ENCODE measurements around the gene C12orf57.

Gene C12orf57

DNA sequence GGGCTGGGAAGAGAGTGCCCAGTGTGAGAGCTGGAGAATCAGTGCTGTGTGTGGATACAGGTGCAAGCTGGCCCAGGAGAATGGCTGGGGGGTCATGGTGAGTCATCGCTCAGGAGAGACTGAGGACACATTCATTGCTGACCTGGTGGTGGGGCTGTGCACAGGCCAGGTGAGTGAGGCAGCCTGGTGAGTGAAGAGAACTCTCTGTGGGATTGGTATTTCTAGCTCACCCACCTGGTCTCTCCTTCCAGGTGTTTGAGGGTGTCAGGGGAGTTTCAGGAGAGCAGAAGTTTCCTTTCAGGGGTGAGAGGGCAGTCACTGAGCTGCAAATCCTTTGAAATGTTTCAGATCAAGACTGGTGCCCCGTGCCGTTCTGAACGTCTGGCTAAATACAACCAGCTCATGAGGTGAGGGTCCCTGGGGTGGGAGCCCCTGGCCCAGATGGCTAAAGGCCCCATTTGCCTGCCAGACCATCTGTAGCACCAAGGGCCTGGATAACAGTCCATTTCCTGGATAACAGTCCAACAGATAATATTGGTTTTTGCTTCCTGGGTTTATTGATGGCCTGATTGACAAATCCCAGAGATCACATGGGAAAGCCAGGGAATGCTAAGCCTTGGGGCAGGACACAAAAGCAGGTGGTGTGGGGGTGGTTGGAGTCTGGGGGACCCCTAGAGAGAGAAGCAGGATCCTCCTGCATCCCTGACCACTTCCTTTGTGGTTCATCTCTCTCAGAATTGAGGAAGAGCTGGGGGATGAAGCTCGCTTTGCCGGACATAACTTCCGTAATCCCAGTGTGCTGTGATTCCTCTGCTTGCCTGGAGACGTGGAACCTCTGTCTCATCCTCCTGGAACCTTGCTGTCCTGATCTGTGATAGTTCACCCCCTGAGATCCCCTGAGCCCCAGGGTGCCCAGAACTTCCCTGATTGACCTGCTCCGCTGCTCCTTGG lies 21.6 kb upstream of the C12orf57 start:
- Histone ChIP-seq H3K9me2 (ENCODE audit: low read depth, low read length) (no peaks in the 10 kb centered on the region), H2AFZ (ENCODE audit: low read length) (no peak overlapping the region), H3K27ac (ENCODE audit: low read depth, low read length, poor library complexity, severe bottlenecking) (no peak overlapping the region), H3K9ac (ENCODE audit: low read length) (no peak overlapping the region), H3K9me3 (ENCODE audit: low read length) (no peaks in the 10 kb centered on the region), H3K27me3 (ENCODE audit: insufficient read depth, low read length) (peaks cover 14% of the 10 kb centered on the region; the same call in 1 of the 2 replicates), H3K4me1 (ENCODE audit: insufficient read depth, low read length, severe bottlenecking) (peaks cover 11% of the 10 kb centered on the region), H3K36me3 (ENCODE audit: insufficient read depth, low read length) (no peaks in the 10 kb centered on the region), H3K4me2 (ENCODE audit: low read length) (0 out of 2 replicates have a peak overlapping the region, but pooled peaks have one; percentile 20), H3K79me2 (ENCODE audit: insufficient read depth, low read length) (no peaks in the 10 kb centered on the region), H4K20me1 (ENCODE audit: insufficient read depth, low read length) (no peaks in the 10 kb centered on the region), H3K4me3 (ENCODE audit: low read depth, low read length, poor library complexity, severe bottlenecking) (no peak overlapping the region), H3F3A (ENCODE audit: insufficient read depth, low read length) (no peaks in the 10 kb centered on the region)
- TF ChIP-seq, protein P1, sequence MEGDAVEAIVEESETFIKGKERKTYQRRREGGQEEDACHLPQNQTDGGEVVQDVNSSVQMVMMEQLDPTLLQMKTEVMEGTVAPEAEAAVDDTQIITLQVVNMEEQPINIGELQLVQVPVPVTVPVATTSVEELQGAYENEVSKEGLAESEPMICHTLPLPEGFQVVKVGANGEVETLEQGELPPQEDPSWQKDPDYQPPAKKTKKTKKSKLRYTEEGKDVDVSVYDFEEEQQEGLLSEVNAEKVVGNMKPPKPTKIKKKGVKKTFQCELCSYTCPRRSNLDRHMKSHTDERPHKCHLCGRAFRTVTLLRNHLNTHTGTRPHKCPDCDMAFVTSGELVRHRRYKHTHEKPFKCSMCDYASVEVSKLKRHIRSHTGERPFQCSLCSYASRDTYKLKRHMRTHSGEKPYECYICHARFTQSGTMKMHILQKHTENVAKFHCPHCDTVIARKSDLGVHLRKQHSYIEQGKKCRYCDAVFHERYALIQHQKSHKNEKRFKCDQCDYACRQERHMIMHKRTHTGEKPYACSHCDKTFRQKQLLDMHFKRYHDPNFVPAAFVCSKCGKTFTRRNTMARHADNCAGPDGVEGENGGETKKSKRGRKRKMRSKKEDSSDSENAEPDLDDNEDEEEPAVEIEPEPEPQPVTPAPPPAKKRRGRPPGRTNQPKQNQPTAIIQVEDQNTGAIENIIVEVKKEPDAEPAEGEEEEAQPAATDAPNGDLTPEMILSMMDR (IDR thresholded peaks at IDR 0.05; ENCODE audit: low read length), result no peak; the same call in 1 of the 2 replicates
- TF ChIP-seq EZH2 (IDR thresholded peaks at IDR 0.05; ENCODE audit: borderline replicate concordance, low read length), result no peak

- Histone ChIP-seq H3K9me2 (ENCODE audit: low read depth, low read length) (no peaks in the 10 kb centered on the region), H3K36me3 (ENCODE audit: insufficient read depth, low read length) (no peaks in the 10 kb centered on the region), H3K4me1 (ENCODE audit: insufficient read depth, low read length, severe bottlenecking) (peaks cover 15% of the 10 kb centered on the region), H3K27me3 (ENCODE audit: insufficient read depth, low read length) (peaks cover 15% of the 10 kb centered on the region; the same call in 1 of the 2 replicates), H2AFZ (ENCODE audit: low read length) (no peak overlapping the region), H3K27ac (ENCODE audit: low read depth, low read length, poor library complexity, severe bottlenecking) (no peak overlapping the region), H4K20me1 (ENCODE audit: insufficient read depth, low read length) (no peaks in the 10 kb centered on the region), H3F3A (ENCODE audit: insufficient read depth, low read length) (no peaks in the 10 kb centered on the region), H3K4me3 (ENCODE audit: low read depth, low read length, poor library complexity, severe bottlenecking) (no peak overlapping the region), H3K4me2 (ENCODE audit: low read length) (0 out of 2 replicates have a peak overlapping the region, but pooled peaks have one; percentile 20), H3K9ac (ENCODE audit: low read length) (no peak overlapping the region), H3K9me3 (ENCODE audit: low read length) (no peaks in the 10 kb centered on the region), H3K79me2 (ENCODE audit: insufficient read depth, low read length) (no peaks in the 10 kb centered on the region)
- no peak for TF ChIP-seq EZH2 (IDR thresholded peaks at IDR 0.05; ENCODE audit: borderline replicate concordance, low read length)
- TF ChIP-seq, protein P1 (IDR thresholded peaks at IDR 0.05; ENCODE audit: low read length), result no peak
Measured at GRCh38 chr12:6923003-6923732, 20.7 kb upstream of the C12orf57 start.

DNA sequence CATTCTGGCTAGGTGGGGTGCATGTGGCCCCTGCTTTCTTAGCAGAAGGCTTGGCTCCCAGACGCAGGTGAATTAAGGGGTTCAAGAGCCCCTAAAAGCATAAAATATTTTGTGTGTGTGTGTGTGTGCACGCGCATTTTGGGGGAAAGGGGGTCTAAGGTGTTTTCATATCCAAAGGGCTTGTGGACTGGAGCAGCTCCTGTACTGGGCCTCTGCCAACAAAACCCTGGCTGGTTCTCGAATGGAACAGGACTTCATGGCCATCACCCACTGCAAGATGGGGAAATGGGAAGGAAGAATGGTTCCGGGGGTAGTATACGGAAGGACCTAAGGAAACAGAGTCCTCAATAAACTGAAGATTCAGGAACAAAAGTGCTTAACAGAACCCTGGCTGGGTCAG lies 20.0 kb upstream of the C12orf57 start:
- Histone ChIP-seq H3K4me2 (ENCODE audit: low read length) (no peak overlapping the region), H2AFZ (ENCODE audit: low read length) (no peak overlapping the region)

More for the DNA sequence above, 20.0 kb upstream of the C12orf57 start:
- TF ChIP-seq EZH2 (IDR thresholded peaks at IDR 0.05; ENCODE audit: borderline replicate concordance, low read length), result no peak
- TF ChIP-seq, protein P1 (IDR thresholded peaks at IDR 0.05; ENCODE audit: low read length), result no peak
- Histone ChIP-seq H4K20me1 (ENCODE audit: insufficient read depth, low read length) (no peaks in the 10 kb centered on the region), H3K4me3 (ENCODE audit: low read depth, low read length, poor library complexity, severe bottlenecking) (no peak overlapping the region), H3K9ac (ENCODE audit: low read length) (no peak overlapping the region), H3F3A (ENCODE audit: insufficient read depth, low read length) (no peaks in the 10 kb centered on the region), H3K27me3 (ENCODE audit: insufficient read depth, low read length) (peaks cover 15% of the 10 kb centered on the region; the same call in 1 of the 2 replicates), H3K9me2 (ENCODE audit: low read depth, low read length) (no peaks in the 10 kb centered on the region), H3K79me2 (ENCODE audit: insufficient read depth, low read length) (no peaks in the 10 kb centered on the region), H3K4me1 (ENCODE audit: insufficient read depth, low read length, severe bottlenecking) (peaks cover 15% of the 10 kb centered on the region), H3K9me3 (ENCODE audit: low read length) (no peaks in the 10 kb centered on the region), H3K36me3 (ENCODE audit: insufficient read depth, low read length) (no peaks in the 10 kb centered on the region), H3K27ac (ENCODE audit: low read depth, low read length, poor library complexity, severe bottlenecking) (no peak overlapping the region)
